Progenitor cell of endocrine pancreas (in vitro differentiated cells): ENCODE data around the gene KANSL3. TPM values are rescaled to one million over a fixed set of nuclear protein-coding genes. Genes with fewer than 3 reads are reported as not detected.

ENCODE experiments used
- DNase-seq: peaks from one replicate; pipeline ENCODE4 v3.0.0; 2021; ENCODE audit warnings: low spot score; ENCODE audit not compliant: unreplicated experiment
- H3K27ac Mint-ChIP-seq: 2 replicates; pipeline ENCODE4 v1.8.0; 2021; ENCODE audit warnings: mild to moderate bottlenecking, moderate library complexity, mixed read lengths
- H3K27me3 Mint-ChIP-seq: 2 replicates; pipeline ENCODE4 v1.8.0; 2021; ENCODE audit warnings: mixed read lengths
- H3K36me3 Mint-ChIP-seq: 2 replicates; pipeline ENCODE4 v1.8.0; 2022; ENCODE audit warnings: mixed read lengths; ENCODE audit not compliant: insufficient read depth
- H3K4me1 Mint-ChIP-seq: 2 replicates; pipeline ENCODE4 v1.8.0; 2021; ENCODE audit warnings: low read depth, mixed read lengths
- H3K4me3 Mint-ChIP-seq: 2 replicates; pipeline ENCODE4 v1.8.0; 2021; ENCODE audit warnings: low read depth, mild to moderate bottlenecking, moderate library complexity, mixed read lengths
- H3K9me3 Mint-ChIP-seq: 2 replicates; pipeline ENCODE4 v1.8.0; 2021; ENCODE audit warnings: low read depth, mixed read lengths
- CTCF ChIP-seq: fragments of 200-600 bp; sonication (generic); IDR thresholded peaks from one replicate; pipeline ENCODE4 v1.5.0; 2021; ENCODE audit warnings: antibody characterized with exemption, mild to moderate bottlenecking; ENCODE audit not compliant: unreplicated experiment
- total RNA-seq: library from RNA; stranded (reverse); gene quantifications from 2 replicates; pipeline ENCODE4 v1.2.1, GENCODE V29; 2021

The KANSL3 gene
- total RNA-seq, 1 donor from 2014 or later, result 57.7 TPM

- no peak overlapping the region for H3K27ac Mint-ChIP-seq
- no peaks in the 10 kb centered on the region for H3K9me3 Mint-ChIP-seq
- H3K4me1 Mint-ChIP-seq, result peaks cover 2% of the 10 kb centered on the region
- TF ChIP-seq CTCF, result no peak
- H3K27me3 Mint-ChIP-seq, result no peaks in the 10 kb centered on the region
- peaks cover 8% of the 10 kb centered on the region for H3K36me3 Mint-ChIP-seq
- H3K4me3 Mint-ChIP-seq, result no peak overlapping the region
- DNase-seq, result no peak
Observed at GRCh38 chr2:96625571-96626552, 12.2 kb downstream of the KANSL3 start.

DNA sequence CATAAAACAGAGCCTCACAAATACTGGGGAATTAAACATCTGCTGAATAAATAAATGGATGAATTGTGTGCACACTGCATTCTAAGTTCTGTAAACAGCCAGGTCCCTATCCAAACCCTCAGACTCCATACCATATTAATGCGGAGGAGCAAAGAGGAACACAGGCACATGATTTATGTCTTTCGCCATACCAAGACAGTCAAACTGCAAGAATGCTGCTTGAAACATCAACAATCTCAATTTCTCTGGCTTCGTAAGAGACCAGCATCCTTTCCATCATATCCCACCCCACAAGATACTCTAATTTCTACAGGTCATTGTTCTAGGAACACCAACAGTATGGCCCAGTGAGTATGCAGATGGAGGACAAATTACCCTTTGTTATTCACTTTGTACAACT lies 15.0 kb downstream of the KANSL3 start:
- Mint-ChIP-seq H3K4me3 (no peak overlapping the region), H3K4me1 (peaks cover 2% of the 10 kb centered on the region), H3K36me3 (peaks cover 8% of the 10 kb centered on the region), H3K27me3 (no peaks in the 10 kb centered on the region), H3K27ac (no peak overlapping the region), H3K9me3 (no peaks in the 10 kb centered on the region)
- TF ChIP-seq CTCF, result no peak
- no peak for DNase-seq

- H3K27me3 Mint-ChIP-seq, result no peaks in the 10 kb centered on the region
- peaks cover 2% of the 10 kb centered on the region for H3K4me1 Mint-ChIP-seq
- TF ChIP-seq CTCF, result no peak
- no peak for DNase-seq
- H3K9me3 Mint-ChIP-seq, result no peaks in the 10 kb centered on the region
- peaks cover 8% of the 10 kb centered on the region for H3K36me3 Mint-ChIP-seq
- no peak overlapping the region for H3K27ac Mint-ChIP-seq
- H3K4me3 Mint-ChIP-seq, result no peak overlapping the region
Observed at GRCh38 chr2:96622544-96622943, 15.6 kb downstream of the KANSL3 start.

GRCh38 chr2:96618596-96619283 lies 19.4 kb downstream of the KANSL3 start:
- no peak for TF ChIP-seq CTCF
- H3K9me3 Mint-ChIP-seq, result no peaks in the 10 kb centered on the region
- peaks cover 11% of the 10 kb centered on the region for H3K36me3 Mint-ChIP-seq
- no peak overlapping the region for H3K27ac Mint-ChIP-seq
- H3K4me1 Mint-ChIP-seq, result peaks cover 4% of the 10 kb centered on the region
- H3K27me3 Mint-ChIP-seq, result no peaks in the 10 kb centered on the region
- no peak overlapping the region for H3K4me3 Mint-ChIP-seq
- DNase-seq, result no peak

DNA sequence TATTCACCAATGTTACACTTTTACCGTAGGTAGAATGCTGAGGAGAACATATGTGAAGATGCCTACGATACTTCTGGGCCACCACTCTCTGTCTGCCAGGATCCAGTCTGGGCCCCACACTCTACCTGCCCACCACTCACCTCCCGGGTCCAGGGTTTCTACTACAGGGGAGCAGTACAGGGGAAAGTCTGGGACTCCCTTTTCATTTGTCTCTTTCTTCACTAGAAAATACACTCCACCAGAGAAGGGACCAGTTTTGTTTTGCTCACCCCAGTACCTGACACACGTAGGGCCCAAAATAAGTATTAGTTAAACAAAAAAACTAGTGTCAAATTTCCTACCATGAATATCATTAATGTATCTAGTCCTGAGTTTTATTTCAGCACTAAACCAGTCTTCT lies 21.1 kb downstream of the KANSL3 start:
- Mint-ChIP-seq H3K36me3 (peaks cover 16% of the 10 kb centered on the region), H3K9me3 (no peaks in the 10 kb centered on the region), H3K4me1 (peaks cover 4% of the 10 kb centered on the region), H3K4me3 (no peak overlapping the region), H3K27me3 (no peaks in the 10 kb centered on the region), H3K27ac (no peak overlapping the region)
- no peak for DNase-seq
- TF ChIP-seq CTCF, result no peak
